GM12878 (cell line): ENCODE data around the gene SLC50A1.

Experiments
- POLR2A ChIP-seq: IDR thresholded peaks from 2 replicates; pipeline ENCODE4 v1.6.1; 2011; ENCODE audit warnings: low read depth, mild to moderate bottlenecking, low read length
- RFX5 ChIP-seq: IDR thresholded peaks from 2 replicates; pipeline ENCODE4 v1.6.1; 2011; ENCODE audit warnings: low read depth, low read length, improper control_type of control experiment
- SREBF2 ChIP-seq: IDR thresholded peaks from 2 replicates; pipeline ENCODE4 v1.6.1; 2012; ENCODE audit warnings: mild to moderate bottlenecking, low read length
- SRF ChIP-seq, 2 experiments: IDR thresholded peaks; 2 replicates each; pipeline ENCODE4 v1.6.1; 2011; ENCODE audit warnings: low read depth in 2 of 2, low read length in 2 of 2, mild to moderate bottlenecking in 1 of 2, moderate library complexity in 1 of 2

DNA sequence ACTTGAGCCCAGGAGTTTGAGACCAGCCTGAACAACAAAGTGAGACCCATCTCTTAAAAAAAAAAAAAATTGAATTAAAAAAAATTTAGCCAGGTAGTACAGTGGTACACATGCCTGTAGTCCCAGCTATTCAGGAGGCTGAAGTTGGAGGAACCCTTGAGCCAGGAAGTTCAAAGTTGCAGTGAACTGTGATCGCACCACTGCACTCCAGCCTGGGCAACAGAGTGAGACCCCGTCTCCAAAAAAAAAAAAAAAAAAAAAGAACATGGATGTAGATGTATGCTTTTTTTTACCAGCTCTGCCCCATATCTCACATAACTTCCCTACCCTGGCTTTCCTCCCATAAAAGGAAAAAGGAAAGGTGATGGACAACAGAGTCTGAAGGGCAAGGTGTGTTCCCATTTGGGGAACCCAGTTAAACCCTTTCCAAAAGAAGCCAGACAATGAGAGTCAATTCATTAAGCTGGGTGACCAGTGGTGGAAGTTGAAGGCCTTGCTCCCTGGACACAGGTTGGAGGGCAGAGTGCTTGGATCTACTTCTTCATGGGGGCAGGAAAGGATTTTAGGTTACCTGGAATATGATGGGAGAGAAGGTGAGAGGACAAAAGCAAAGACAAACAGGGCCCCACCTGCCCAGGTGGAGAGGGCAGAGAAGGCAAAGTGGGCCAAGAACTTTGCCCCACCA lies 34.6 kb downstream of the SLC50A1 start:
- TF ChIP-seq POLR2A = no peak
- no peak for TF ChIP-seq SREBF2
- TF ChIP-seq SRF (IDR thresholded peaks at IDR 0.05; ENCODE audit: low read depth in 2 of 2, low read length in 2 of 2) = no peak
- no peak for TF ChIP-seq RFX5
